GM23338 (cell line): ENCODE measurements around the gene IL16. TPM values are rescaled to one million over a fixed set of nuclear protein-coding genes. Genes with fewer than 3 reads are reported as not detected.

ENCODE experiments used
- ATAC-seq: fragments of 200-7000 bp; cut with Tn5 transposase; 3 replicates; pipeline ENCODE4 v1.9.1; 2020
- DNase-seq: peaks from one replicate; pipeline ENCODE4 v3.0.0-alpha.2; 2015; ENCODE audit warnings: low spot score
- H2AFZ ChIP-seq: fragments of 200-600 bp; sonication (generic); 2 replicates; pipeline ENCODE4 v1.8.0; 2016; ENCODE audit warnings: antibody characterized with exemption, mild to moderate bottlenecking, moderate library complexity
- H3F3A ChIP-seq: fragments of 200-600 bp; sonication (generic); replicated peaks from 2 replicates; pipeline ENCODE4 v1.8.0; 2017; ENCODE audit warnings: antibody characterized with exemption, mixed run types, low read depth
- H3K27ac ChIP-seq: fragments of 200-600 bp; sonication (generic); 2 replicates; pipeline ENCODE4 v1.6.1; 2016; ENCODE audit warnings: low read depth
- H3K27me3 ChIP-seq: fragments of 200-600 bp; sonication (generic); 2 replicates; pipeline ENCODE4 v1.8.0; 2016; ENCODE audit warnings: mild to moderate bottlenecking, mixed run types, moderate library complexity; ENCODE audit not compliant: insufficient read depth
- H3K36me3 ChIP-seq: fragments of 200-600 bp; sonication (generic); 2 replicates; pipeline ENCODE4 v1.8.0; 2016; ENCODE audit warnings: mild to moderate bottlenecking; ENCODE audit not compliant: insufficient read depth
- H3K4me1 ChIP-seq: fragments of 200-600 bp; sonication (generic); 2 replicates; pipeline ENCODE4 v1.8.0; 2016; ENCODE audit warnings: mild to moderate bottlenecking, moderate library complexity; ENCODE audit not compliant: insufficient read depth
- H3K4me2 ChIP-seq: fragments of 200-600 bp; sonication (generic); 2 replicates; pipeline ENCODE4 v1.7.1; 2017; ENCODE audit warnings: mixed run types
- H3K4me3 ChIP-seq: fragments of 200-600 bp; sonication (generic); 2 replicates; pipeline ENCODE4 v1.6.1; 2016; ENCODE audit warnings: mixed run types
- H3K79me2 ChIP-seq: fragments of 200-600 bp; sonication (generic); replicated peaks from 2 replicates; pipeline ENCODE4 v1.8.0; 2017; ENCODE audit warnings: mild to moderate bottlenecking; ENCODE audit not compliant: insufficient read depth
- H3K9me2 ChIP-seq: fragments of 200-600 bp; sonication (generic); 2 replicates; pipeline ENCODE4 v1.8.0; 2017; ENCODE audit not compliant: insufficient read depth
- H4K20me1 ChIP-seq: fragments of 200-600 bp; sonication (generic); replicated peaks from 2 replicates; pipeline ENCODE4 v1.8.0; 2017; ENCODE audit warnings: mild to moderate bottlenecking; ENCODE audit not compliant: insufficient read depth
- H3K27ac Mint-ChIP-seq: 2 replicates; pipeline ENCODE4 v1.8.0; 2020; ENCODE audit warnings: inconsistent platforms, mild to moderate bottlenecking, moderate library complexity, mixed read lengths
- H3K27me3 Mint-ChIP-seq: 3 replicates; pipeline ENCODE4 v1.8.0; 2022; ENCODE audit warnings: low read depth, mild to moderate bottlenecking, moderate library complexity, mixed read lengths, inconsistent platforms; ENCODE audit not compliant: insufficient read depth, poor library complexity
- H3K36me3 Mint-ChIP-seq: 3 replicates; pipeline ENCODE4 v1.8.0; 2021; ENCODE audit warnings: low read depth, mild to moderate bottlenecking, inconsistent platforms, moderate library complexity, mixed read lengths
- H3K4me1 Mint-ChIP-seq: 3 replicates; pipeline ENCODE4 v1.8.0; 2020; ENCODE audit warnings: mild to moderate bottlenecking, inconsistent platforms, mixed read lengths
- H3K4me3 Mint-ChIP-seq: 3 replicates; pipeline ENCODE4 v1.8.0; 2021; ENCODE audit warnings: moderate library complexity, mild to moderate bottlenecking, inconsistent platforms, mixed read lengths
- H3K9me3 Mint-ChIP-seq: 3 replicates; pipeline ENCODE4 v1.8.0; 2020; ENCODE audit warnings: moderate library complexity, mild to moderate bottlenecking, inconsistent platforms, mixed read lengths
- EZH2 ChIP-seq: fragments of 200-600 bp; sonication (generic); IDR thresholded peaks from one replicate; pipeline ENCODE4 v1.8.0; 2017; ENCODE audit warnings: antibody characterized with exemption, mild to moderate bottlenecking, low read depth; ENCODE audit not compliant: unreplicated experiment
- EZH2phosphoT487 ChIP-seq: fragments of 200-600 bp; sonication (generic); IDR thresholded peaks from one replicate; pipeline ENCODE4 v1.8.1; 2018; ENCODE audit warnings: antibody characterized with exemption; ENCODE audit not compliant: unreplicated experiment
- JUNB ChIP-seq: IDR thresholded peaks from one replicate; pipeline ENCODE4 v1.6.1; 2016; ENCODE audit warnings: antibody characterized with exemption; ENCODE audit not compliant: unreplicated experiment
- NANOG ChIP-seq: IDR thresholded peaks from 2 replicates; pipeline ENCODE4 v1.6.1; 2016; ENCODE audit warnings: antibody characterized with exemption, borderline replicate concordance
- STAT1 ChIP-seq: IDR thresholded peaks from one replicate; pipeline ENCODE4 v1.6.1; 2016; ENCODE audit warnings: antibody characterized with exemption; ENCODE audit not compliant: unreplicated experiment
- ZNF114 ChIP-seq: fragments of 250-450 bp; sonication (Bioruptor Pico); IDR thresholded peaks from 2 replicates; pipeline ENCODE4 v1.5.0; 2020; ENCODE audit warnings: mild to moderate bottlenecking, moderate library complexity
- polyA plus RNA-seq: library from polyadenylated mRNA; unstranded; fragments of >200 nt; fragmentation: Nextera tagmentation; extraction: Ambion mirVana; gene quantifications from 2 replicates; pipeline ENCODE4 v1.2.1, GENCODE V29; 2016
- total RNA-seq: library from RNA; depleted of rRNA; stranded (reverse); fragments of >200 nt; shearing (Covaris generic); gene quantifications from 2 replicates; pipeline ENCODE4 v1.2.3, GENCODE V29; 2014
- TF ChIP-seq, protein P1 (sequence below): IDR thresholded peaks from one replicate; pipeline ENCODE4 v1.6.1; 2018; ENCODE audit warnings: antibody characterized with exemption; ENCODE audit not compliant: unreplicated experiment
- TF ChIP-seq, protein P2 (sequence below): IDR thresholded peaks from 2 replicates; pipeline ENCODE4 v1.6.1; 2016; ENCODE audit warnings: antibody characterized with exemption
- TF ChIP-seq, protein P3 (sequence below), 2 experiments: fragments of 200-600 bp in 1 of 2; sonication (generic) in 1 of 2; conservative IDR thresholded peaks; 2 replicates each; pipeline versions ENCODE4 v1.5.1 to v1.6.1; 2016 to 2017; ENCODE audit warnings: antibody characterized with exemption in 2 of 2, low read depth in 2 of 2, mild to moderate bottlenecking in 2 of 2, moderate library complexity in 1 of 2

Gene IL16
- total and polyA plus RNA-seq, 2 experiments from 2014 or later: 0.29 TPM; not detected in 1

DNA sequence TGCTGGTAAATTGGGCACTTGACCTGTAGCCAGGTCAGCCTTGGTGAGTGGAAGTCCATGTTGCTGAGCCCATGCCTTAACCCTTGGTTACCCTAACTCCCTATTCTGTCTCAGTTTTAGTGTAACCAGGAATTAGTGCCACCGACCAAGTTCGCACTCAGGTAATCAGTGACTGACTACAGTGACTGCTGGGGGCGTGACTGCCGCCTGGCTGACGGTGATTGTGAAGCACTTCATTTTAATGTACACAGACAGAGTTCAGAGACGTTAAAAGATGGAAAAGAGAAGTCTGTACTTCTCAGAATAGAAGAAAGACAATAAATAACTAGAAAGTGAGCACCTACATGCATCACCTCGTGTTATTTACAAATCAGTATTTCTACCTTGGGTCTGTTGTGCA, 45.3 kb upstream of the IL16 start (continued):
- TF ChIP-seq NANOG (no peak), ZNF114 (no peak), EZH2 (no peak), JUNB (no peak), STAT1 (no peak)
- TF ChIP-seq, protein P1, sequence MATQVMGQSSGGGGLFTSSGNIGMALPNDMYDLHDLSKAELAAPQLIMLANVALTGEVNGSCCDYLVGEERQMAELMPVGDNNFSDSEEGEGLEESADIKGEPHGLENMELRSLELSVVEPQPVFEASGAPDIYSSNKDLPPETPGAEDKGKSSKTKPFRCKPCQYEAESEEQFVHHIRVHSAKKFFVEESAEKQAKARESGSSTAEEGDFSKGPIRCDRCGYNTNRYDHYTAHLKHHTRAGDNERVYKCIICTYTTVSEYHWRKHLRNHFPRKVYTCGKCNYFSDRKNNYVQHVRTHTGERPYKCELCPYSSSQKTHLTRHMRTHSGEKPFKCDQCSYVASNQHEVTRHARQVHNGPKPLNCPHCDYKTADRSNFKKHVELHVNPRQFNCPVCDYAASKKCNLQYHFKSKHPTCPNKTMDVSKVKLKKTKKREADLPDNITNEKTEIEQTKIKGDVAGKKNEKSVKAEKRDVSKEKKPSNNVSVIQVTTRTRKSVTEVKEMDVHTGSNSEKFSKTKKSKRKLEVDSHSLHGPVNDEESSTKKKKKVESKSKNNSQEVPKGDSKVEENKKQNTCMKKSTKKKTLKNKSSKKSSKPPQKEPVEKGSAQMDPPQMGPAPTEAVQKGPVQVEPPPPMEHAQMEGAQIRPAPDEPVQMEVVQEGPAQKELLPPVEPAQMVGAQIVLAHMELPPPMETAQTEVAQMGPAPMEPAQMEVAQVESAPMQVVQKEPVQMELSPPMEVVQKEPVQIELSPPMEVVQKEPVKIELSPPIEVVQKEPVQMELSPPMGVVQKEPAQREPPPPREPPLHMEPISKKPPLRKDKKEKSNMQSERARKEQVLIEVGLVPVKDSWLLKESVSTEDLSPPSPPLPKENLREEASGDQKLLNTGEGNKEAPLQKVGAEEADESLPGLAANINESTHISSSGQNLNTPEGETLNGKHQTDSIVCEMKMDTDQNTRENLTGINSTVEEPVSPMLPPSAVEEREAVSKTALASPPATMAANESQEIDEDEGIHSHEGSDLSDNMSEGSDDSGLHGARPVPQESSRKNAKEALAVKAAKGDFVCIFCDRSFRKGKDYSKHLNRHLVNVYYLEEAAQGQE: no peak

DNA sequence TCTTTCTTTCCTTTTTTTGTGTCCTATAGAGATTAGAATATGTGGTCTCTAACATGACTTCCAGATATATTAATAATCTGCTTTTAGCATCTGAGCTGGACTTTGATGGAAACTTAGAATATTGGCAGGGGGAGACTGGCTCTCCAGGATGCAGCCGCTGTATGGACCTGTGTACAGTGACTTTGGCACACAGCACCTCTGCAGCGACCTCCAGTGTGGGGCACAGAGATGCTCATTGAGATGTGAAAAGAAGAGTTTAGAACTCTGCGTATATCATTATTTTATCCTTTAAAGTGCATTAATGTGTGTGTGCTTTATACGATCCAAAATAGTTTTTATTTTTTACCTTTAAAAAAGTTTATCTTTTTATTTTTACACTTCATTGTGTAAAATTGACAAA, 44.3 kb upstream of the IL16 start:
- no peaks in the 10 kb centered on the region for H3K9me2 ChIP-seq
- no peaks in the 10 kb centered on the region for H3K27me3 ChIP-seq
- Mint-ChIP-seq H3K27me3 (no peaks in the 10 kb centered on the region), H3K36me3 (no peaks in the 10 kb centered on the region), H3K27ac (no peak overlapping the region), H3K4me3 (no peak overlapping the region), H3K9me3 (no peaks in the 10 kb centered on the region), H3K4me1 (no peaks in the 10 kb centered on the region)
- no peak for DNase-seq
- H3K27ac ChIP-seq: no peak overlapping the region
- no peaks in the 10 kb centered on the region for H4K20me1 ChIP-seq
- H3K4me1 ChIP-seq: no peaks in the 10 kb centered on the region
- H2AFZ ChIP-seq: no peak overlapping the region
- H3K79me2 ChIP-seq: no peaks in the 10 kb centered on the region
- no peaks in the 10 kb centered on the region for H3K36me3 ChIP-seq
- H3F3A ChIP-seq: no peaks in the 10 kb centered on the region
- H3K4me3 ChIP-seq: no peak overlapping the region
- ATAC-seq: no peak
- H3K4me2 ChIP-seq: no peak overlapping the region
- TF ChIP-seq, protein P2, sequence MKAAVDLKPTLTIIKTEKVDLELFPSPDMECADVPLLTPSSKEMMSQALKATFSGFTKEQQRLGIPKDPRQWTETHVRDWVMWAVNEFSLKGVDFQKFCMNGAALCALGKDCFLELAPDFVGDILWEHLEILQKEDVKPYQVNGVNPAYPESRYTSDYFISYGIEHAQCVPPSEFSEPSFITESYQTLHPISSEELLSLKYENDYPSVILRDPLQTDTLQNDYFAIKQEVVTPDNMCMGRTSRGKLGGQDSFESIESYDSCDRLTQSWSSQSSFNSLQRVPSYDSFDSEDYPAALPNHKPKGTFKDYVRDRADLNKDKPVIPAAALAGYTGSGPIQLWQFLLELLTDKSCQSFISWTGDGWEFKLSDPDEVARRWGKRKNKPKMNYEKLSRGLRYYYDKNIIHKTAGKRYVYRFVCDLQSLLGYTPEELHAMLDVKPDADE: no peak
- TF ChIP-seq EZH2: no peak
- TF ChIP-seq EZH2phosphoT487: no peak
- TF ChIP-seq, protein P3, sequence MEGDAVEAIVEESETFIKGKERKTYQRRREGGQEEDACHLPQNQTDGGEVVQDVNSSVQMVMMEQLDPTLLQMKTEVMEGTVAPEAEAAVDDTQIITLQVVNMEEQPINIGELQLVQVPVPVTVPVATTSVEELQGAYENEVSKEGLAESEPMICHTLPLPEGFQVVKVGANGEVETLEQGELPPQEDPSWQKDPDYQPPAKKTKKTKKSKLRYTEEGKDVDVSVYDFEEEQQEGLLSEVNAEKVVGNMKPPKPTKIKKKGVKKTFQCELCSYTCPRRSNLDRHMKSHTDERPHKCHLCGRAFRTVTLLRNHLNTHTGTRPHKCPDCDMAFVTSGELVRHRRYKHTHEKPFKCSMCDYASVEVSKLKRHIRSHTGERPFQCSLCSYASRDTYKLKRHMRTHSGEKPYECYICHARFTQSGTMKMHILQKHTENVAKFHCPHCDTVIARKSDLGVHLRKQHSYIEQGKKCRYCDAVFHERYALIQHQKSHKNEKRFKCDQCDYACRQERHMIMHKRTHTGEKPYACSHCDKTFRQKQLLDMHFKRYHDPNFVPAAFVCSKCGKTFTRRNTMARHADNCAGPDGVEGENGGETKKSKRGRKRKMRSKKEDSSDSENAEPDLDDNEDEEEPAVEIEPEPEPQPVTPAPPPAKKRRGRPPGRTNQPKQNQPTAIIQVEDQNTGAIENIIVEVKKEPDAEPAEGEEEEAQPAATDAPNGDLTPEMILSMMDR (conservative IDR thresholded peaks at IDR 0.05; ENCODE audit: low read depth in 2 of 2): 0 out of 4 replicates have a peak, but pooled peaks of 1 of the 2 experiments have one; percentile 18
- TF ChIP-seq, protein P1: no peak
- TF ChIP-seq JUNB: no peak
